WTC11 (cell line): ENCODE measurements around the gene PARVG. TPM values are rescaled to one million over a fixed set of nuclear protein-coding genes. Genes with fewer than 3 reads are reported as not detected.

Source experiments
- ATAC-seq: fragments of 200-7000 bp; cut with Tn5 transposase; 2 replicates; pipeline ENCODE4 v1.10.0; 2021; ENCODE audit warnings: mild to moderate bottlenecking, moderate library complexity
- CTCF ChIA-PET: fragments of 300-600 bp; sonication (Branson Sonifier 250); formaldehyde crosslinking; loops from one replicate; lab custom pipeline; 2021; ENCODE audit warnings: antibody characterized with exemption; lab: Charles Lee
- POLR2A ChIA-PET: fragments of 350-600 bp; sonication (Branson Sonifier 250); formaldehyde crosslinking; loops from one replicate; lab custom pipeline; 2021; ENCODE audit warnings: antibody characterized with exemption; lab: Charles Lee
- DNase-seq: peaks from one replicate; pipeline ENCODE4 v3.0.0; 2021; ENCODE audit warnings: low spot score
- H3K27ac Mint-ChIP-seq: 2 replicates; pipeline ENCODE4 v1.8.0; 2021; ENCODE audit warnings: mixed read lengths
- H3K27me3 Mint-ChIP-seq: 2 replicates; pipeline ENCODE4 v1.8.0; 2021; ENCODE audit warnings: low read depth, mild to moderate bottlenecking, moderate library complexity, mixed read lengths
- H3K36me3 Mint-ChIP-seq: 2 replicates; pipeline ENCODE4 v1.8.0; 2021; ENCODE audit warnings: mixed read lengths
- H3K4me1 Mint-ChIP-seq: 2 replicates; pipeline ENCODE4 v1.8.0; 2022; ENCODE audit warnings: mixed read lengths
- H3K4me3 Mint-ChIP-seq: 2 replicates; pipeline ENCODE4 v1.8.0; 2021; ENCODE audit warnings: mild to moderate bottlenecking, moderate library complexity, mixed read lengths
- H3K9me3 Mint-ChIP-seq: 2 replicates; pipeline ENCODE4 v1.8.0; 2021; ENCODE audit warnings: mixed read lengths
- ATF3 ChIP-seq: sonication (generic); formaldehyde crosslinking; conservative IDR thresholded peaks from 2 replicates; pipeline ENCODE4 v1.8.1; 2022; ENCODE audit warnings: mild to moderate bottlenecking, missing genetic modification reagents
- ELF4 ChIP-seq: sonication (generic); formaldehyde crosslinking; IDR thresholded peaks from 2 replicates; pipeline ENCODE4 v1.8.1; 2022; ENCODE audit warnings: low read depth, mild to moderate bottlenecking, moderate library complexity, missing genetic modification reagents
- EMX1 ChIP-seq: fragments of 250-450 bp; sonication (Bioruptor Pico); IDR thresholded peaks from 2 replicates; pipeline ENCODE4 v1.8.0; 2021; ENCODE audit warnings: mild to moderate bottlenecking
- HMGA2 ChIP-seq: fragments of 250-450 bp; sonication (Bioruptor Pico); IDR thresholded peaks from 2 replicates; pipeline ENCODE4 v1.4.0; 2021; ENCODE audit warnings: mild to moderate bottlenecking, moderate library complexity
- MXD4 ChIP-seq: fragments of 250-450 bp; sonication (Bioruptor Pico); IDR thresholded peaks from 2 replicates; pipeline ENCODE4 v1.8.0; 2021; ENCODE audit warnings: mild to moderate bottlenecking, moderate library complexity, borderline replicate concordance
- MYBL2 ChIP-seq: sonication (generic); formaldehyde crosslinking; IDR thresholded peaks from 2 replicates; pipeline ENCODE4 v1.8.1; 2023; ENCODE audit warnings: mild to moderate bottlenecking, moderate library complexity, missing genetic modification reagents
- NR1H2 ChIP-seq: sonication (generic); formaldehyde crosslinking; IDR thresholded peaks from 2 replicates; pipeline ENCODE4 v1.9.0; 2021; ENCODE audit warnings: mild to moderate bottlenecking, moderate library complexity, missing genetic modification reagents
- PRRX2 ChIP-seq: fragments of 250-450 bp; sonication (Bioruptor Pico); IDR thresholded peaks from 2 replicates; pipeline ENCODE4 v1.8.0; 2021; ENCODE audit warnings: mild to moderate bottlenecking
- RORB ChIP-seq: fragments of 250-450 bp; sonication (Bioruptor Pico); IDR thresholded peaks from 2 replicates; pipeline ENCODE4 v1.9.0; 2021; ENCODE audit warnings: mild to moderate bottlenecking
- ZNF138 ChIP-seq: sonication (generic); formaldehyde crosslinking; conservative IDR thresholded peaks from 2 replicates; pipeline ENCODE4 v1.8.1; 2022; ENCODE audit warnings: mild to moderate bottlenecking, moderate library complexity, missing genetic modification reagents
- ZNF219 ChIP-seq: sonication (generic); formaldehyde crosslinking; IDR thresholded peaks from 2 replicates; pipeline ENCODE4 v1.8.0; 2023; ENCODE audit warnings: missing genetic modification reagents, mild to moderate bottlenecking, borderline replicate concordance
- ZNF232 ChIP-seq: sonication (generic); formaldehyde crosslinking; IDR thresholded peaks from 2 replicates; pipeline ENCODE4 v1.8.0; 2022; ENCODE audit warnings: mild to moderate bottlenecking, missing genetic modification reagents
- ZNF317 ChIP-seq: sonication (generic); formaldehyde crosslinking; IDR thresholded peaks from 2 replicates; pipeline ENCODE4 v1.8.1; 2023; ENCODE audit warnings: low read depth, mild to moderate bottlenecking, moderate library complexity, missing genetic modification reagents, borderline replicate concordance
- total RNA-seq: library from RNA; stranded (reverse); gene quantifications from 3 replicates; pipeline ENCODE4 v1.2.3, GENCODE V29; 2021
- TF ChIP-seq, protein P1 (sequence below): sonication (generic); formaldehyde crosslinking; IDR thresholded peaks from 2 replicates; pipeline ENCODE4 v1.8.1; 2023; ENCODE audit warnings: mild to moderate bottlenecking, missing genetic modification reagents, moderate library complexity
- TF ChIP-seq, protein P2 (sequence below): sonication (generic); formaldehyde crosslinking; IDR thresholded peaks from 2 replicates; pipeline ENCODE4 v1.8.1; 2022; ENCODE audit warnings: missing genetic modification reagents, borderline replicate concordance
- TF ChIP-seq, protein P3 (sequence below): fragments of 250-450 bp; sonication (Bioruptor Pico); IDR thresholded peaks from 2 replicates; pipeline ENCODE4 v1.9.0; 2021; ENCODE audit warnings: moderate library complexity, mild to moderate bottlenecking, inconsistent platforms, borderline replicate concordance
- TF ChIP-seq, protein P4 (sequence below): fragments of 250-450 bp; sonication (Bioruptor Pico); IDR thresholded peaks from 2 replicates; pipeline ENCODE4 v1.9.0; 2021; ENCODE audit warnings: mild to moderate bottlenecking, borderline replicate concordance
- TF ChIP-seq, protein P5 (sequence below): sonication (generic); formaldehyde crosslinking; IDR thresholded peaks from 2 replicates; pipeline ENCODE4 v1.8.0; 2022; ENCODE audit warnings: mild to moderate bottlenecking, missing genetic modification reagents
- TF ChIP-seq, protein P6 (sequence below): fragments of 250-450 bp; sonication (Bioruptor Pico); IDR thresholded peaks from 2 replicates; pipeline ENCODE4 v2.1.2; 2022; ENCODE audit warnings: mild to moderate bottlenecking, moderate library complexity
- TF ChIP-seq, protein P7 (sequence below): sonication (generic); formaldehyde crosslinking; IDR thresholded peaks from 2 replicates; pipeline ENCODE4 v1.8.0; 2022; ENCODE audit warnings: mild to moderate bottlenecking, missing genetic modification reagents

Gene PARVG
- total RNA-seq, 1 experiment from 2014 or later: 0.94 TPM

DNA sequence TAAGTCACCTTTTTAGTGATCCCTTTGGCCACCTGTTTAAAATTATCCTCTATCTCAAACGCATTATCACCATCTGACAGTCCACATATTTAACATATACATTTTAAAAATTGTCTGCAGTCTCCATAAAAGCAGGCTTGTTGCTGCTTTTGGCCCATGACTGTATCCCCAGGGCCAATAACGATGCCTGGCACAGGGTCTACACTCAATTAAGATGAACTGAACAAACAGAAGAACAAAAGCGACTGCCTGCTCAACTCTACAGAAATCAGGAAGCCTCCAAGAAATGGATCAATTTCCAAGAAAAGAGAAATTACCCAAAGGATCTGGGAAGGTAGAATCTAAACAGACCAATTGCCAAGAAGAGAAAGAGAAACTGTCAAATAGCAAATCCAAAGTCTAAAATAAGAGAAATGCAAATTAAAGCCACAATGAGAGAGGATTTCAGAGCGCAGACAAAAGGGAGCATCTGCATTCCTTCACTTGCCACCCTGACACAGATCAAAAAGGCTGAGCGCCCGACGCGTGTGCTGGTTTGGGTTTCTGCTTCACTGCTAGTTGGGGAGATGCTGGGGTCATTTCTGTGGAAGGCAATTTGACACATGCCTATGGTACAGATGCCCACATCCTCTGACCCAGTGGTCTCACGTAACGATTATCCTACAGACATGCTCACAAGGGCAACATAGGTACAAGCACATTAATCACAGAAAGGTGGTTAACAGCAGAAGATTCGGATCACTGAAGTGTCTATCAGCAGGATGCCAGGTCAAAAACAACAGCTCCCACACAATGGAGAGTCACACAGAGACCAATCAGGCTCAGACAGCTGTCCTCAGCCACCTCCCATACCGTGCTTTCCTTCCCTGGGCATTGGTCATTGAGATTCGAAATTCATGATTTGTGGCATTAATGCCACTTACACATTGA lies 76.1 kb downstream of the PARVG start:
- peak; percentile 6 for DNase-seq
- POLR2A ChIA-PET: no interaction called here
- no peak for TF ChIP-seq ZNF219 (CRISPR knock-in tag)
- TF ChIP-seq HMGA2 (CRISPR knock-in tag): no peak
- TF ChIP-seq, protein P1, sequence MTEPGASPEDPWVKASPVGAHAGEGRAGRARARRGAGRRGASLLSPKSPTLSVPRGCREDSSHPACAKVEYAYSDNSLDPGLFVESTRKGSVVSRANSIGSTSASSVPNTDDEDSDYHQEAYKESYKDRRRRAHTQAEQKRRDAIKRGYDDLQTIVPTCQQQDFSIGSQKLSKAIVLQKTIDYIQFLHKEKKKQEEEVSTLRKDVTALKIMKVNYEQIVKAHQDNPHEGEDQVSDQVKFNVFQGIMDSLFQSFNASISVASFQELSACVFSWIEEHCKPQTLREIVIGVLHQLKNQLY (CRISPR knock-in tag): no peak
- no peak for TF ChIP-seq ZNF138
- TF ChIP-seq, protein P2, sequence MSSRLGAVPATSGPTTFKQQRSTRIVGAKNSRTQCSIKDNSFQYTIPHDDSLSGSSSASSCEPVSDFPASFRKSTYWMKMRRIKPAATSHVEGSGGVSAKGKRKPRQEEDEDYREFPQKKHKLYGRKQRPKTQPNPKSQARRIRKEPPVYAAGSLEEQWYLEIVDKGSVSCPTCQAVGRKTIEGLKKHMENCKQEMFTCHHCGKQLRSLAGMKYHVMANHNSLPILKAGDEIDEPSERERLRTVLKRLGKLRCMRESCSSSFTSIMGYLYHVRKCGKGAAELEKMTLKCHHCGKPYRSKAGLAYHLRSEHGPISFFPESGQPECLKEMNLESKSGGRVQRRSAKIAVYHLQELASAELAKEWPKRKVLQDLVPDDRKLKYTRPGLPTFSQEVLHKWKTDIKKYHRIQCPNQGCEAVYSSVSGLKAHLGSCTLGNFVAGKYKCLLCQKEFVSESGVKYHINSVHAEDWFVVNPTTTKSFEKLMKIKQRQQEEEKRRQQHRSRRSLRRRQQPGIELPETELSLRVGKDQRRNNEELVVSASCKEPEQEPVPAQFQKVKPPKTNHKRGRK: no peak
- no peak for TF ChIP-seq ZNF232 (CRISPR knock-in tag)
- no peak for TF ChIP-seq MXD4
- no peak for TF ChIP-seq MYBL2
- TF ChIP-seq ZNF317: no peak
- no peak for TF ChIP-seq ELF4 (CRISPR knock-in tag)
- no peak for TF ChIP-seq ATF3 (CRISPR knock-in tag)
- no peak for TF ChIP-seq RORB
- TF ChIP-seq PRRX2: no peak
- TF ChIP-seq, protein P3, sequence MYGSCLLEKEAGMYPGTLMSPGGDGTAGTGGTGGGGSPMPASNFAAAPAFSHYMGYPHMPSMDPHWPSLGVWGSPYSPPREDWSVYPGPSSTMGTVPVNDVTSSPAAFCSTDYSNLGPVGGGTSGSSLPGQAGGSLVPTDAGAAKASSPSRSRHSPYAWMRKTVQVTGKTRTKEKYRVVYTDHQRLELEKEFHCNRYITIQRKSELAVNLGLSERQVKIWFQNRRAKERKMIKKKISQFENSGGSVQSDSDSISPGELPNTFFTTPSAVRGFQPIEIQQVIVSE (CRISPR knock-in tag): no peak
- TF ChIP-seq, protein P4, sequence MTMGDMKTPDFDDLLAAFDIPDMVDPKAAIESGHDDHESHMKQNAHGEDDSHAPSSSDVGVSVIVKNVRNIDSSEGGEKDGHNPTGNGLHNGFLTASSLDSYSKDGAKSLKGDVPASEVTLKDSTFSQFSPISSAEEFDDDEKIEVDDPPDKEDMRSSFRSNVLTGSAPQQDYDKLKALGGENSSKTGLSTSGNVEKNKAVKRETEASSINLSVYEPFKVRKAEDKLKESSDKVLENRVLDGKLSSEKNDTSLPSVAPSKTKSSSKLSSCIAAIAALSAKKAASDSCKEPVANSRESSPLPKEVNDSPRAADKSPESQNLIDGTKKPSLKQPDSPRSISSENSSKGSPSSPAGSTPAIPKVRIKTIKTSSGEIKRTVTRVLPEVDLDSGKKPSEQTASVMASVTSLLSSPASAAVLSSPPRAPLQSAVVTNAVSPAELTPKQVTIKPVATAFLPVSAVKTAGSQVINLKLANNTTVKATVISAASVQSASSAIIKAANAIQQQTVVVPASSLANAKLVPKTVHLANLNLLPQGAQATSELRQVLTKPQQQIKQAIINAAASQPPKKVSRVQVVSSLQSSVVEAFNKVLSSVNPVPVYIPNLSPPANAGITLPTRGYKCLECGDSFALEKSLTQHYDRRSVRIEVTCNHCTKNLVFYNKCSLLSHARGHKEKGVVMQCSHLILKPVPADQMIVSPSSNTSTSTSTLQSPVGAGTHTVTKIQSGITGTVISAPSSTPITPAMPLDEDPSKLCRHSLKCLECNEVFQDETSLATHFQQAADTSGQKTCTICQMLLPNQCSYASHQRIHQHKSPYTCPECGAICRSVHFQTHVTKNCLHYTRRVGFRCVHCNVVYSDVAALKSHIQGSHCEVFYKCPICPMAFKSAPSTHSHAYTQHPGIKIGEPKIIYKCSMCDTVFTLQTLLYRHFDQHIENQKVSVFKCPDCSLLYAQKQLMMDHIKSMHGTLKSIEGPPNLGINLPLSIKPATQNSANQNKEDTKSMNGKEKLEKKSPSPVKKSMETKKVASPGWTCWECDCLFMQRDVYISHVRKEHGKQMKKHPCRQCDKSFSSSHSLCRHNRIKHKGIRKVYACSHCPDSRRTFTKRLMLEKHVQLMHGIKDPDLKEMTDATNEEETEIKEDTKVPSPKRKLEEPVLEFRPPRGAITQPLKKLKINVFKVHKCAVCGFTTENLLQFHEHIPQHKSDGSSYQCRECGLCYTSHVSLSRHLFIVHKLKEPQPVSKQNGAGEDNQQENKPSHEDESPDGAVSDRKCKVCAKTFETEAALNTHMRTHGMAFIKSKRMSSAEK: no peak
- TF ChIP-seq, protein P5, sequence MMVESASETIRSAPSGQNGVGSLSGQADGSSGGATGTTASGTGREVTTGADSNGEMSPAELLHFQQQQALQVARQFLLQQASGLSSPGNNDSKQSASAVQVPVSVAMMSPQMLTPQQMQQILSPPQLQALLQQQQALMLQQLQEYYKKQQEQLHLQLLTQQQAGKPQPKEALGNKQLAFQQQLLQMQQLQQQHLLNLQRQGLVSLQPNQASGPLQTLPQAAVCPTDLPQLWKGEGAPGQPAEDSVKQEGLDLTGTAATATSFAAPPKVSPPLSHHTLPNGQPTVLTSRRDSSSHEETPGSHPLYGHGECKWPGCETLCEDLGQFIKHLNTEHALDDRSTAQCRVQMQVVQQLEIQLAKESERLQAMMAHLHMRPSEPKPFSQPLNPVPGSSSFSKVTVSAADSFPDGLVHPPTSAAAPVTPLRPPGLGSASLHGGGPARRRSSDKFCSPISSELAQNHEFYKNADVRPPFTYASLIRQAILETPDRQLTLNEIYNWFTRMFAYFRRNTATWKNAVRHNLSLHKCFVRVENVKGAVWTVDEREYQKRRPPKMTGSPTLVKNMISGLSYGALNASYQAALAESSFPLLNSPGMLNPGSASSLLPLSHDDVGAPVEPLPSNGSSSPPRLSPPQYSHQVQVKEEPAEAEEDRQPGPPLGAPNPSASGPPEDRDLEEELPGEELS (CRISPR knock-in tag): no peak
- TF ChIP-seq, protein P6, sequence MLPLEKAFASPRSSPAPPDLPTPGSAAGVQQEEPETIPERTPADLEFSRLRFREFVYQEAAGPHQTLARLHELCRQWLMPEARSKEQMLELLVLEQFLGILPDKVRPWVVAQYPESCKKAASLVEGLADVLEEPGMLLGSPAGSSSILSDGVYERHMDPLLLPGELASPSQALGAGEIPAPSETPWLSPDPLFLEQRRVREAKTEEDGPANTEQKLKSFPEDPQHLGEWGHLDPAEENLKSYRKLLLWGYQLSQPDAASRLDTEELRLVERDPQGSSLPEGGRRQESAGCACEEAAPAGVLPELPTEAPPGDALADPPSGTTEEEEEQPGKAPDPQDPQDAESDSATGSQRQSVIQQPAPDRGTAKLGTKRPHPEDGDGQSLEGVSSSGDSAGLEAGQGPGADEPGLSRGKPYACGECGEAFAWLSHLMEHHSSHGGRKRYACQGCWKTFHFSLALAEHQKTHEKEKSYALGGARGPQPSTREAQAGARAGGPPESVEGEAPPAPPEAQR (CRISPR knock-in tag): no peak
- TF ChIP-seq, protein P7, sequence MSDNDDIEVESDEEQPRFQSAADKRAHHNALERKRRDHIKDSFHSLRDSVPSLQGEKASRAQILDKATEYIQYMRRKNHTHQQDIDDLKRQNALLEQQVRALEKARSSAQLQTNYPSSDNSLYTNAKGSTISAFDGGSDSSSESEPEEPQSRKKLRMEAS (CRISPR knock-in tag): no peak
- no peak for TF ChIP-seq EMX1
- no peak for TF ChIP-seq NR1H2 (CRISPR knock-in tag)
- no peak overlapping the region for H3K27ac Mint-ChIP-seq
- H3K36me3 Mint-ChIP-seq: peaks cover 3% of the 10 kb centered on the region; the same call in 1 of the 2 replicates
- CTCF ChIA-PET: interaction anchor here (0.9 kb wide), 1 partner anchor 171 kb away, joined by 3 read pairs; no protein-coding TSS in a partner anchor
- peaks cover 14% of the 10 kb centered on the region for H3K4me1 Mint-ChIP-seq
- peaks cover 30% of the 10 kb centered on the region for H3K9me3 Mint-ChIP-seq
- peak; percentile 60 for ATAC-seq
- no peak overlapping the region for H3K4me3 Mint-ChIP-seq
- no peaks in the 10 kb centered on the region for H3K27me3 Mint-ChIP-seq
